Tongue (tissue), 2 donors: ENCODE results near the gene SBF2. TPM values are rescaled to one million over a fixed set of nuclear protein-coding genes. Genes with fewer than 3 reads are reported as not detected.

Experiments
- DNase-seq: peaks from one replicate; pipeline ENCODE4 v3.0.0-alpha.2; 2015
- total RNA-seq: library from RNA; depleted of rRNA; stranded (reverse); fragments of >200 nt; gene quantifications from one replicate; pipeline ENCODE4 v1.2.3, GENCODE V29; 2014

The SBF2 gene
- total RNA-seq, 1 donor from 2014 or later = 54.8 TPM

GRCh38 chr11:9840460-9841004 is 453.5 kb downstream of the SBF2 start:
- no peak for DNase-seq

- no peak for DNase-seq
Measured at GRCh38 chr11:9839550-9839949, 454.5 kb downstream of the SBF2 start.

GRCh38 chr11:9838961-9839360 is 455.1 kb downstream of the SBF2 start:
- no peak for DNase-seq

- DNase-seq = no peak
Measured at GRCh38 chr11:9838229-9838628, 455.8 kb downstream of the SBF2 start.

GRCh38 chr11:9834291-9834690 is 459.7 kb downstream of the SBF2 start:
- no peak for DNase-seq

GRCh38 chr11:9831122-9831521 is 462.9 kb downstream of the SBF2 start:
- no peak for DNase-seq

- DNase-seq = no peak
Measured at GRCh38 chr11:9827708-9828107, 466.3 kb downstream of the SBF2 start.

GRCh38 chr11:9826390-9826789 is 467.6 kb downstream of the SBF2 start:
- DNase-seq = no peak

GRCh38 chr11:9825895-9826294 is 468.1 kb downstream of the SBF2 start:
- no peak for DNase-seq

GRCh38 chr11:9825315-9825714 is 468.7 kb downstream of the SBF2 start:
- no peak for DNase-seq

GRCh38 chr11:9823887-9824385 is 470.1 kb downstream of the SBF2 start:
- no peak for DNase-seq

GRCh38 chr11:9823439-9823838 is 470.6 kb downstream of the SBF2 start:
- DNase-seq = no peak

GRCh38 chr11:9821008-9821752 is 472.8 kb downstream of the SBF2 start:
- DNase-seq = no peak

GRCh38 chr11:9820260-9820659 is 473.8 kb downstream of the SBF2 start:
- DNase-seq = no peak

- DNase-seq = no peak
Measured at GRCh38 chr11:9817191-9817590, 476.8 kb downstream of the SBF2 start.

GRCh38 chr11:9815486-9816136 is 478.4 kb downstream of the SBF2 start:
- DNase-seq = no peak

GRCh38 chr11:9814108-9814507 is 479.9 kb downstream of the SBF2 start:
- DNase-seq = no peak

GRCh38 chr11:9808943-9809342 is 485.1 kb downstream of the SBF2 start:
- DNase-seq = no peak

GRCh38 chr11:9806946-9807687 is 486.9 kb downstream of the SBF2 start:
- DNase-seq = no peak

- DNase-seq = no peak
Measured at GRCh38 chr11:9804419-9804902, 489.6 kb downstream of the SBF2 start.

- peak; percentile 27 for DNase-seq
Measured at GRCh38 chr11:9803685-9804418, 490.2 kb downstream of the SBF2 start.

GRCh38 chr11:9802291-9802861 is 491.6 kb downstream of the SBF2 start:
- peak; percentile 83 for DNase-seq
